ENCODE measurements around the gene IGSF10.

GRCh38 chr3:151432616-151433372, 28.1 kb downstream of the IGSF10 start:
- TF ChIP-seq CTCF (IDR thresholded peaks at IDR 0.05; ENCODE audit: low read depth, low read length) (no peak), EZH2phosphoT487 (IDR thresholded peaks at IDR 0.05; ENCODE audit: low read depth) (no peak)
